ENCODE data around the gene GM2A.

The GM2A gene

GRCh38 chr5:151240924-151241635 is 11.9 kb upstream of the GM2A start:
- TF ChIP-seq FOXP2 (optimal IDR thresholded peaks at IDR 0.05; ENCODE audit: control extremely low read depth, extremely low read length, insufficient read depth) = no peak
- TF ChIP-seq EZH2 (IDR thresholded peaks at IDR 0.05) = no peak
- no peak for TF ChIP-seq POLR2AphosphoS5 (IDR thresholded peaks at IDR 0.05; ENCODE audit: borderline replicate concordance, low read depth, low read length)
- Histone ChIP-seq H3K36me3 (ENCODE audit: insufficient read depth, low read length) (no peaks in the 10 kb centered on the region), H3K4me3 (no peak overlapping the region), H3K27ac (no peak overlapping the region), H3K9me3 (ENCODE audit: low read depth, low read length) (no peaks in the 10 kb centered on the region), H3K9ac (ENCODE audit: insufficient read length) (no peak overlapping the region)
- no peak for DNase-seq (ENCODE audit: low read depth, low spot score)

GRCh38 chr5:151243127-151243526 is 9.9 kb upstream of the GM2A start:
- no peak for TF ChIP-seq FOXP2 (optimal IDR thresholded peaks at IDR 0.05; ENCODE audit: control extremely low read depth, extremely low read length, insufficient read depth)
- TF ChIP-seq POLR2AphosphoS5 (IDR thresholded peaks at IDR 0.05; ENCODE audit: borderline replicate concordance, low read depth, low read length) = no peak
- TF ChIP-seq EZH2 (IDR thresholded peaks at IDR 0.05) = no peak
- Histone ChIP-seq H3K9me3 (ENCODE audit: low read depth, low read length) (no peaks in the 10 kb centered on the region), H3K27ac (no peak overlapping the region), H3K36me3 (ENCODE audit: insufficient read depth, low read length) (no peaks in the 10 kb centered on the region), H3K9ac (ENCODE audit: insufficient read length) (no peak overlapping the region), H3K4me3 (no peak overlapping the region)
- DNase-seq (ENCODE audit: low read depth, low spot score) = no peak

DNA sequence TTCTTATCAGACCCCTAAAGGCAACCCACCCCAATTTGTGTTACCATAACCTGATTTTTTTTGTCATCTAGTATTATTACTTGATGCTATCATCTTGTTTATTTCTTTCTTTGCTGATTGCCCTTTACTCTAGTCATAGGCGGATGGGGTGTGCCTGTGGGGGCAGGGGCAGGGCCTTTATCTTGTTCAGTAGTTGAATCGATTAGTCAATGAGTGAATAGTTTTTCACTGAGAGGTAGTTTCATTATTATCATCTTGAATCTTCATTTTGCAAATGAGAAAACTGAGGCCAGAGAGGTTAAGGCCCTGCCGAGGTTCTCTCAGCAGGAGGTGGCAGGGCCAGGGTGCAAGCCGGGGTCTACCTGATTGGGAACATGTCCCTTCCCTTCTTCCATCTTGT is 9.4 kb upstream of the GM2A start:
- H3K9me3 ChIP-seq (ENCODE audit: low read depth, low read length) = no peaks in the 10 kb centered on the region
- H3K27ac ChIP-seq = no peak overlapping the region
- TF ChIP-seq FOXP2 (optimal IDR thresholded peaks at IDR 0.05; ENCODE audit: control extremely low read depth, extremely low read length, insufficient read depth) = no peak
- TF ChIP-seq POLR2AphosphoS5 (IDR thresholded peaks at IDR 0.05; ENCODE audit: borderline replicate concordance, low read depth, low read length) = no peak
- TF ChIP-seq EZH2 (IDR thresholded peaks at IDR 0.05) = no peak

DNA sequence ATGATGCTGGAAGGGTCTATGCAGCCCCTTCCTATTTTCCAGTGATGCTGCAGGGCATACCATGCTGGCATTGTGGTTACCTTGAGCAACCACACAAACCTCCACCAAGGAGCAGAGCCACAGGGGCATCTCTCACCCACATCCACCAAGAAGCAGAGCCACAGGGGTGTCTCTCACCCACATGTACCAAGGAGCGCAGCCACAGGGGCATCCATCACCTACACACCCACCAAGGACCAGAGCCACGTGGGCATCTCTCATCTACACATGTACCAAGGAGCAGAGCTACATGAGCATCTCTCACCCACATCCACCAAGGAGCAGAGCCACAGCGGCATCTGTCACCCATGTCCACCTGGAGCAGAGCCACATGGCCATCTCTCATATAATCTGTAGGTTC is 8.8 kb upstream of the GM2A start:
- Histone ChIP-seq H3K9ac (ENCODE audit: insufficient read length) (no peak overlapping the region), H3K9me3 (ENCODE audit: low read depth, low read length) (no peaks in the 10 kb centered on the region), H3K4me3 (no peak overlapping the region), H3K27ac (no peak overlapping the region), H3K36me3 (ENCODE audit: insufficient read depth, low read length) (no peaks in the 10 kb centered on the region)
- no peak for DNase-seq (ENCODE audit: low read depth, low spot score)
- TF ChIP-seq FOXP2 (optimal IDR thresholded peaks at IDR 0.05; ENCODE audit: control extremely low read depth, extremely low read length, insufficient read depth) = no peak
- no peak for TF ChIP-seq POLR2AphosphoS5 (IDR thresholded peaks at IDR 0.05; ENCODE audit: borderline replicate concordance, low read depth, low read length)
- no peak for TF ChIP-seq EZH2 (IDR thresholded peaks at IDR 0.05)

More for the DNA sequence above, 9.4 kb upstream of the GM2A start:
- Histone ChIP-seq H3K4me3 (no peak overlapping the region), H3K9ac (ENCODE audit: insufficient read length) (no peak overlapping the region), H3K36me3 (ENCODE audit: insufficient read depth, low read length) (no peaks in the 10 kb centered on the region)
- DNase-seq (ENCODE audit: low read depth, low spot score) = no peak

DNA sequence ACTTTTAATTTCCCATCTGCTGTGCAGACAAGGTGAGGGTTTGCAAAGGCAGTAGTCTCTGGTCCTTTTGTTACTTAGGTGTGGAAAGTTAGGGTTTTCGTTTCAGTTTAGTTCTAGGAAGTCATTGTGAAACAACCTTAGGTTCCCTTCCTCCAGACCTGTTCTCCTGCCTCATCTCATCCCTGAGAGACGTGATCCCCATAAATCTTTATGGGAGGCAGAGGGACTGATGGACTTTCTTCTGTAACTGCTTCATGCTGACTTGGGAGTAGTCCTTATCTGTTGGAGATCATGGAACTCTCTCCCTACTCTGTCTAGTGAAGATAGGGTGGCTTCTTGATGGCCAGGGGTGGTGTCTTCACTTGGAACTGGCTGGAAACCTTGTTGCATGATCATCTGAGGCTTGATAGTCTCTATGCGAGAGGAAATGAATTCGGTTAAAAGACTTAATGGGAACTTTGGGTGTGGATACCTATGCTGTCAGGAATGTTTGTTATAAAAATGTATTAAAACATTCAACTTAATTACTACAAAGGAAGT is 7.2 kb upstream of the GM2A start:
- H3K27ac ChIP-seq = no peak overlapping the region
- no peaks in the 10 kb centered on the region for H3K9me3 ChIP-seq (ENCODE audit: low read depth, low read length)
- H3K36me3 ChIP-seq (ENCODE audit: insufficient read depth, low read length) = no peaks in the 10 kb centered on the region
- no peak overlapping the region for H3K4me3 ChIP-seq
- H3K9ac ChIP-seq (ENCODE audit: insufficient read length) = no peak overlapping the region
- TF ChIP-seq EZH2 (IDR thresholded peaks at IDR 0.05) (no peak), POLR2AphosphoS5 (IDR thresholded peaks at IDR 0.05; ENCODE audit: borderline replicate concordance, low read depth, low read length) (no peak), FOXP2 (optimal IDR thresholded peaks at IDR 0.05; ENCODE audit: control extremely low read depth, extremely low read length, insufficient read depth) (no peak)
- no peak for DNase-seq (ENCODE audit: low read depth, low spot score)

DNA sequence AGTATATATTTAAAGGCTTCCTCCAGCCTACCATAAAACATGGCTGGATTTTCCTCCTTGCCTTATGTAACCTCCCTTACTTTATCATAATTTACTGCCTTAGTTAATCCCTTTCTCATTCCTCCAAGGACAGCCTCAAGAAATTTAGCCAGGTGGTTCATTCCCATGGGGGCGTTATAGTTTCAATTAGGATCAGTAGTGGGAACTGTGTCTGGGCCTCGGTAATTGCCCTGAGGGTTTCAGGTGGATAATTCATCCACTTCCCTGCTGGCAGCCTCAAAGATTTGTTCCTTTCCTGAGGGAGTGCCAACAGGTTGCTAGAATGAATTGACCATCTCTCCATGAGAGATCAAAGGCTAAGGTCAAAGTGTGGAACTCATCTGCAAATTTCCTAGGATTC is 4.3 kb upstream of the GM2A start:
- Histone ChIP-seq H3K27ac (no peak overlapping the region), H3K9ac (ENCODE audit: insufficient read length) (no peak overlapping the region), H3K36me3 (ENCODE audit: insufficient read depth, low read length) (no peaks in the 10 kb centered on the region), H3K9me3 (ENCODE audit: low read depth, low read length) (no peaks in the 10 kb centered on the region), H3K4me3 (no peak overlapping the region)
- DNase-seq (ENCODE audit: low read depth, low spot score) = no peak
- TF ChIP-seq POLR2AphosphoS5 (IDR thresholded peaks at IDR 0.05; ENCODE audit: borderline replicate concordance, low read depth, low read length) (no peak), EZH2 (IDR thresholded peaks at IDR 0.05) (no peak), FOXP2 (optimal IDR thresholded peaks at IDR 0.05; ENCODE audit: control extremely low read depth, extremely low read length, insufficient read depth) (no peak)

DNA sequence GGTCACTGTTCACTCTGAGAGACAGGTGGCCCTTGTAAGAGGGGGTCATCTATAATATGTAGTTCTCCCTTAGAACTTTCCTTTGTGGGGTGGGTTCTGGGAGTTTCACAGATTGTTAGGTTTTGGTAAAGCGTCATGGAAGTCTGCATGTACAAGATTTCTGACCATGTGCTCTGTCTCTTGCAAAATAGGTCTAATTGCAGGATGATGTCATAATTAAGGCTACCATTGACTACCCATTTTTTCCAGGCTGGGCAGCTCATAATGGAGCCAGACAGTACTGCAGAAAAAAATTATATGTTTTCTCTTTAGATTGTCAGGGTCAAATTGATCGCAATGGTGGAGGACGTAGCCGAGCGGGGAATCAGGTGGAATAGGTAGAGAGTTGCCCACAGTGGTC is 3.7 kb upstream of the GM2A start:
- Histone ChIP-seq H3K9ac (ENCODE audit: insufficient read length) (no peak overlapping the region), H3K9me3 (ENCODE audit: low read depth, low read length) (no peaks in the 10 kb centered on the region), H3K36me3 (ENCODE audit: insufficient read depth, low read length) (no peaks in the 10 kb centered on the region), H3K27ac (no peak overlapping the region), H3K4me3 (no peak overlapping the region)
- DNase-seq (ENCODE audit: low read depth, low spot score) = no peak
- TF ChIP-seq POLR2AphosphoS5 (IDR thresholded peaks at IDR 0.05; ENCODE audit: borderline replicate concordance, low read depth, low read length) (no peak), FOXP2 (optimal IDR thresholded peaks at IDR 0.05; ENCODE audit: control extremely low read depth, extremely low read length, insufficient read depth) (no peak), EZH2 (IDR thresholded peaks at IDR 0.05) (no peak)

GRCh38 chr5:151250346-151251000 is 2.5 kb upstream of the GM2A start:
- no peak for DNase-seq (ENCODE audit: low read depth, low spot score)
- no peak overlapping the region for H3K27ac ChIP-seq

More at GRCh38 chr5:151250346-151251000, 2.5 kb upstream of the GM2A start:
- Histone ChIP-seq H3K4me3 (no peak overlapping the region), H3K36me3 (ENCODE audit: insufficient read depth, low read length) (no peaks in the 10 kb centered on the region), H3K9ac (ENCODE audit: insufficient read length) (no peak overlapping the region), H3K9me3 (ENCODE audit: low read depth, low read length) (no peaks in the 10 kb centered on the region)
- TF ChIP-seq POLR2AphosphoS5 (IDR thresholded peaks at IDR 0.05; ENCODE audit: borderline replicate concordance, low read depth, low read length) = no peak
- TF ChIP-seq FOXP2 (optimal IDR thresholded peaks at IDR 0.05; ENCODE audit: control extremely low read depth, extremely low read length, insufficient read depth) = no peak
- TF ChIP-seq EZH2 (IDR thresholded peaks at IDR 0.05) = no peak
